Endodermal cell (in vitro differentiated cells): ENCODE data around the gene PLA2R1. TPM values are rescaled to one million over a fixed set of nuclear protein-coding genes. Genes with fewer than 3 reads are reported as not detected.

ENCODE experiments used
- DNase-seq: peaks from one replicate; pipeline ENCODE4 v3.0.0-alpha.2; 2017
- H3K27ac ChIP-seq: 2 replicates; pipeline ENCODE4 v1.5.1; 2013; ENCODE audit warnings: mild to moderate bottlenecking, low read depth, low read length, moderate library complexity
- H3K27me3 ChIP-seq: 2 replicates; pipeline ENCODE4 v1.6.1; 2013; ENCODE audit warnings: mild to moderate bottlenecking, low read length, moderate library complexity; ENCODE audit not compliant: insufficient read depth, control insufficient read depth, poor library complexity, severe bottlenecking
- H3K36me3 ChIP-seq: 2 replicates; pipeline ENCODE4 v1.7.0; 2013; ENCODE audit warnings: mild to moderate bottlenecking, low read length, moderate library complexity; ENCODE audit not compliant: control insufficient read depth, insufficient read depth
- H3K4me1 ChIP-seq: one replicate; pipeline ENCODE4 v1.7.0; 2013; ENCODE audit warnings: low read length; ENCODE audit not compliant: control insufficient read depth, insufficient read depth
- H3K4me3 ChIP-seq: 2 replicates; pipeline ENCODE4 v1.5.1; 2013; ENCODE audit warnings: mild to moderate bottlenecking, low read length, moderate library complexity
- H3K9ac ChIP-seq: 2 replicates; pipeline ENCODE4 v1.6.1; 2013; ENCODE audit warnings: mild to moderate bottlenecking, low read length, moderate library complexity; ENCODE audit not compliant: poor library complexity, severe bottlenecking; ENCODE audit errors: extremely low read depth
- H3K9me3 ChIP-seq: 2 replicates; pipeline ENCODE4 v1.6.1; 2013; ENCODE audit warnings: mild to moderate bottlenecking, low read length, moderate library complexity; ENCODE audit not compliant: control insufficient read depth
- H3K27ac Mint-ChIP-seq: 2 replicates; pipeline ENCODE4 v1.8.0; 2020; ENCODE audit warnings: mixed read lengths
- H3K27me3 Mint-ChIP-seq: 2 replicates; pipeline ENCODE4 v1.8.0; 2021; ENCODE audit warnings: mild to moderate bottlenecking, mixed read lengths; ENCODE audit not compliant: insufficient read depth
- H3K36me3 Mint-ChIP-seq: 2 replicates; pipeline ENCODE4 v1.8.0; 2020; ENCODE audit warnings: low read depth, mixed read lengths
- H3K4me1 Mint-ChIP-seq: 2 replicates; pipeline ENCODE4 v1.8.0; 2020; ENCODE audit warnings: mixed read lengths
- H3K4me3 Mint-ChIP-seq: 2 replicates; pipeline ENCODE4 v1.8.0; 2020; ENCODE audit warnings: mild to moderate bottlenecking, moderate library complexity, mixed read lengths
- H3K9me3 Mint-ChIP-seq: 2 replicates; pipeline ENCODE4 v1.8.0; 2020; ENCODE audit warnings: mild to moderate bottlenecking, mixed read lengths
- WGBS, 2 experiments: methylation state at CpG; one replicate each; pipeline versions ENCODE4 v1.1.5 to v1.1.7; 2013; ENCODE audit warnings: missing lambda C conversion rate in 2 of 2, mixed read lengths in 1 of 2; ENCODE audit not compliant: insufficient coverage in 1 of 2, insufficient read length in 1 of 2; 5-methylcytosine and 5-hydroxymethylcytosine counted together
- total RNA-seq, 2 donors: library from RNA; stranded (reverse); fragmentation: NEBNext Ultra II Directional in 1 of 2; extraction: Animal tissue kit (Norgen Biotek cat#: 25700) in 1 of 2; gene quantifications; 2 replicates in 1 of 2; 3 replicates in 1 of 2; pipeline ENCODE4 v1.2.1, GENCODE V29; 2021
- TF ChIP-seq, protein P1 (sequence below): fragments of 200-600 bp; sonication (generic); conservative IDR thresholded peaks from 2 replicates; pipeline ENCODE4 v1.5.0; 2021; ENCODE audit warnings: antibody characterized with exemption, mild to moderate bottlenecking

PLA2R1 gene
- total RNA-seq, 2 donors from 2014 or later: 1.4 to 1.8 TPM

DNA sequence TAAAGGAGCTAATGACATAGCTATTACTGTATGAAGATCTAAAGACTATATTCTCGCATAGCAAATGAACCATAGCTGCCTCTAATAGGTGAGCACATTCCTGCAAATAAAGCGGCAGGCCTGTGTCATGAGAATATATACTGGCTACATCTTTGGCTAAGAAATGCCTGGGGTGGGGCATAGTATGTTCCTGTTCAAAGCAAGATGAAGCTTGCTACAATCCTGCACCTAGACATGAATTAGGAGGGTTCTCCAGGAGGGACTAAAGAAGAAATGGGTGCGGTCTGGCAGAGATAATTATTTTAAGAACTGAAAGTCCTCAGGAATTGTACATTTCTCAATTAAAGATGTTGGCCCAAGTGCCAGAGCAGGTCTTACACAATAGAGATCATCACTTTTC, 46.8 kb upstream of the PLA2R1 start:
- TF ChIP-seq, protein P1, sequence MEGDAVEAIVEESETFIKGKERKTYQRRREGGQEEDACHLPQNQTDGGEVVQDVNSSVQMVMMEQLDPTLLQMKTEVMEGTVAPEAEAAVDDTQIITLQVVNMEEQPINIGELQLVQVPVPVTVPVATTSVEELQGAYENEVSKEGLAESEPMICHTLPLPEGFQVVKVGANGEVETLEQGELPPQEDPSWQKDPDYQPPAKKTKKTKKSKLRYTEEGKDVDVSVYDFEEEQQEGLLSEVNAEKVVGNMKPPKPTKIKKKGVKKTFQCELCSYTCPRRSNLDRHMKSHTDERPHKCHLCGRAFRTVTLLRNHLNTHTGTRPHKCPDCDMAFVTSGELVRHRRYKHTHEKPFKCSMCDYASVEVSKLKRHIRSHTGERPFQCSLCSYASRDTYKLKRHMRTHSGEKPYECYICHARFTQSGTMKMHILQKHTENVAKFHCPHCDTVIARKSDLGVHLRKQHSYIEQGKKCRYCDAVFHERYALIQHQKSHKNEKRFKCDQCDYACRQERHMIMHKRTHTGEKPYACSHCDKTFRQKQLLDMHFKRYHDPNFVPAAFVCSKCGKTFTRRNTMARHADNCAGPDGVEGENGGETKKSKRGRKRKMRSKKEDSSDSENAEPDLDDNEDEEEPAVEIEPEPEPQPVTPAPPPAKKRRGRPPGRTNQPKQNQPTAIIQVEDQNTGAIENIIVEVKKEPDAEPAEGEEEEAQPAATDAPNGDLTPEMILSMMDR: no peak
- no peak overlapping the region for H3K4me3 Mint-ChIP-seq
- H3K27ac ChIP-seq: no peak overlapping the region
- DNase-seq: no peak
- no peak overlapping the region for H3K9ac ChIP-seq
- no peak overlapping the region for H3K27ac Mint-ChIP-seq
- H3K4me3 ChIP-seq: no peak overlapping the region
- H3K4me1 Mint-ChIP-seq: no peaks in the 10 kb centered on the region
- WGBS, 2 experiments: 96 to 100% methylated on average over 1 to 3 of the region's 3 CpGs
- no peaks in the 10 kb centered on the region for H3K9me3 ChIP-seq
- no peaks in the 10 kb centered on the region for H3K4me1 ChIP-seq
- peaks cover 4% of the 10 kb centered on the region for H3K9me3 Mint-ChIP-seq
- no peaks in the 10 kb centered on the region for H3K36me3 ChIP-seq
- H3K27me3 ChIP-seq: no peaks in the 10 kb centered on the region
- H3K27me3 Mint-ChIP-seq: no peaks in the 10 kb centered on the region
- no peaks in the 10 kb centered on the region for H3K36me3 Mint-ChIP-seq

DNA sequence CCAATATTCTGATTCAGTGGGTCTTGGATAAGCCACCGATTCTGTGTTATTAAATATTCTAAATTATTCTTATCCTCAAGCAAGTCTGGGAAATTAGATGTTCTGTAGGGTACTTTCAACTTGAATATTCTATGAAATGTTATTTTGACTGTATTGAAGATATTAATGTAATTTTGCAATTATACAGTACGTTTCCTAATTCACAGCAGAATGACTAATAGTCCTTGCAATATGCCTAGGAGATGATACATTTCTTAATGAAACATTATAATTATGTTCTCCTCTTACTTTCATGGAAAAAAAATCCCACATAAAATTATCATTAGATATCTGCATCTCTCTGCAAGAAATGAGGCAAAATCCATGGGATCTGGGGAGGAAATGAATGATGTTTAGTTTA, 46.2 kb upstream of the PLA2R1 start:
- WGBS, 2 experiments: 100% methylated on average over 1 to 2 of the region's 2 CpGs
- H3K4me3 Mint-ChIP-seq: no peak overlapping the region
- no peak overlapping the region for H3K4me3 ChIP-seq
- H3K27ac ChIP-seq: no peak overlapping the region
- H3K9me3 Mint-ChIP-seq: no peaks in the 10 kb centered on the region
- no peaks in the 10 kb centered on the region for H3K9me3 ChIP-seq
- H3K4me1 Mint-ChIP-seq: no peaks in the 10 kb centered on the region
- H3K4me1 ChIP-seq: no peaks in the 10 kb centered on the region
- no peaks in the 10 kb centered on the region for H3K27me3 Mint-ChIP-seq
- no peaks in the 10 kb centered on the region for H3K36me3 Mint-ChIP-seq
- no peak for DNase-seq
- no peak overlapping the region for H3K27ac Mint-ChIP-seq
- H3K36me3 ChIP-seq: no peaks in the 10 kb centered on the region
- no peak overlapping the region for H3K9ac ChIP-seq
- no peaks in the 10 kb centered on the region for H3K27me3 ChIP-seq
- TF ChIP-seq, protein P1: no peak

- H3K9me3 Mint-ChIP-seq: no peaks in the 10 kb centered on the region
- no peaks in the 10 kb centered on the region for H3K36me3 Mint-ChIP-seq
- H3K27me3 ChIP-seq: no peaks in the 10 kb centered on the region
- no peaks in the 10 kb centered on the region for H3K36me3 ChIP-seq
- WGBS, 2 experiments: 91 to 100% methylated on average over 1 of the region's 1 CpG
- H3K27ac Mint-ChIP-seq: no peak overlapping the region
- H3K9ac ChIP-seq: no peak overlapping the region
- H3K27ac ChIP-seq: no peak overlapping the region
- DNase-seq: no peak
- no peaks in the 10 kb centered on the region for H3K9me3 ChIP-seq
- no peak overlapping the region for H3K4me3 ChIP-seq
- H3K4me1 Mint-ChIP-seq: no peaks in the 10 kb centered on the region
- TF ChIP-seq, protein P1: no peak
- no peak overlapping the region for H3K4me3 Mint-ChIP-seq
- no peaks in the 10 kb centered on the region for H3K27me3 Mint-ChIP-seq
- no peaks in the 10 kb centered on the region for H3K4me1 ChIP-seq
Observed at GRCh38 chr2:160105366-160105765, 43.0 kb upstream of the PLA2R1 start.
